CD4-positive, CD25-positive, alpha-beta regulatory T cell (primary cell): Measurements from ENCODE around the gene UBAP2. TPM values are rescaled to one million over a fixed set of nuclear protein-coding genes. Genes with fewer than 3 reads are reported as not detected.

Experiments
- ATAC-seq, 2 donors: fragments of 150-1000 bp; cut with Tn5 transposase; one replicate each; pipeline ENCODE4 v1.10.0; 2021; ENCODE audit warnings: low read depth in 2 of 2, moderate number of reproducible peaks in 2 of 2, moderate library complexity in 1 of 2
- DNase-seq, 3 donors: peaks; one replicate each; pipeline versions ENCODE4 v3.0.0 to v3.0.0-alpha.2; 2012 to 2022; ENCODE audit warnings: mixed read lengths in 1 of 3
- H3K27ac ChIP-seq: one replicate; pipeline ENCODE4 v1.7.0; 2013; ENCODE audit warnings: mild to moderate bottlenecking, low read length; ENCODE audit not compliant: insufficient read depth, poor library complexity, severe bottlenecking
- H3K27me3 ChIP-seq: one replicate; pipeline ENCODE4 v1.7.0; 2013; ENCODE audit warnings: low read length; ENCODE audit not compliant: control insufficient read depth, insufficient read depth
- H3K36me3 ChIP-seq: one replicate; pipeline ENCODE4 v1.7.0; 2013; ENCODE audit warnings: mild to moderate bottlenecking, low read length, moderate library complexity; ENCODE audit not compliant: control insufficient read depth, insufficient read depth
- H3K4me1 ChIP-seq: 2 replicates; pipeline ENCODE4 v1.7.0; 2013; ENCODE audit warnings: mild to moderate bottlenecking, low read length; ENCODE audit not compliant: insufficient read depth, control insufficient read depth, poor library complexity, severe bottlenecking
- H3K4me3 ChIP-seq: one replicate; pipeline ENCODE4 v1.7.0; 2013; ENCODE audit warnings: low read depth, mild to moderate bottlenecking, low read length, moderate library complexity
- H3K9me3 ChIP-seq, 2 experiments: 1 replicate in 1 of 2; 2 replicates in 1 of 2; pipeline ENCODE4 v1.7.0; 2013; ENCODE audit warnings: low read length in 2 of 2, mild to moderate bottlenecking in 1 of 2, moderate library complexity in 1 of 2; ENCODE audit not compliant: control insufficient read depth in 2 of 2
- H3K27ac Mint-ChIP-seq, 3 donors: one replicate each; pipeline ENCODE4 v1.8.0; 2020 to 2022; ENCODE audit warnings: mild to moderate bottlenecking in 3 of 3, mixed read lengths in 3 of 3, moderate library complexity in 2 of 3
- H3K27me3 Mint-ChIP-seq: one replicate; pipeline ENCODE4 v1.8.0; 2022; ENCODE audit warnings: mild to moderate bottlenecking, mixed read lengths
- H3K36me3 Mint-ChIP-seq: one replicate; pipeline ENCODE4 v1.8.0; 2020; ENCODE audit warnings: mixed read lengths
- H3K4me1 Mint-ChIP-seq, 4 donors: one replicate each; pipeline ENCODE4 v1.8.0; 2020 to 2022; ENCODE audit warnings: mixed read lengths in 4 of 4, mild to moderate bottlenecking in 1 of 4
- H3K4me3 Mint-ChIP-seq, 4 donors: one replicate each; pipeline ENCODE4 v1.8.0; 2020 to 2022; ENCODE audit warnings: mild to moderate bottlenecking in 4 of 4, mixed read lengths in 4 of 4, moderate library complexity in 3 of 4
- H3K9me3 Mint-ChIP-seq, 7 donors: one replicate each; pipeline ENCODE4 v1.8.0; 2020 to 2022; ENCODE audit warnings: mixed read lengths in 7 of 7, mild to moderate bottlenecking in 3 of 7, moderate library complexity in 2 of 7
- polyA plus RNA-seq, 4 donors: library from polyadenylated mRNA; unstranded; fragments of 300-500 nt; fragmentation: Illumina TruSeq; gene quantifications; one replicate each; pipeline ENCODE4 v1.2.3, GENCODE V29; 2021
- total RNA-seq: library from RNA; stranded (reverse); gene quantifications from one replicate; pipeline ENCODE4 v1.2.3, GENCODE V29; 2022

UBAP2 gene
- total and polyA plus RNA-seq, 5 donors from 2014 or later: 6.6 to 38.9 (median 9.4) TPM

GRCh38 chr9:33959725-33960124, 89.0 kb downstream of the UBAP2 start:
- Histone ChIP-seq H3K4me3 (no peak overlapping the region), H3K36me3 (peaks cover 27% of the 10 kb centered on the region), H3K4me1 (no peaks in the 10 kb centered on the region), H3K27ac (no peak overlapping the region), H3K27me3 (no peaks in the 10 kb centered on the region), H3K9me3 (no peaks in the 10 kb centered on the region)
- no peak overlapping the region for H3K27ac Mint-ChIP-seq
- no peak for ATAC-seq
- peaks cover 0 to 6% (median 0%) of the 10 kb centered on the region in 4 donors for H3K4me1 Mint-ChIP-seq
- H3K36me3 Mint-ChIP-seq: peaks cover 27% of the 10 kb centered on the region
- H3K9me3 Mint-ChIP-seq: no peaks in the 10 kb centered on the region
- H3K4me3 Mint-ChIP-seq: no peak overlapping the region
- DNase-seq: no peak
- no peaks in the 10 kb centered on the region for H3K27me3 Mint-ChIP-seq

GRCh38 chr9:33956544-33956943, 92.1 kb downstream of the UBAP2 start:
- ATAC-seq: no peak
- H3K27ac Mint-ChIP-seq: no peak overlapping the region
- peaks cover 30% of the 10 kb centered on the region for H3K36me3 Mint-ChIP-seq
- H3K27me3 Mint-ChIP-seq: no peaks in the 10 kb centered on the region
- H3K27ac ChIP-seq: no peak overlapping the region
- H3K4me3 ChIP-seq: no peak overlapping the region
- no peaks in the 10 kb centered on the region for H3K9me3 ChIP-seq
- no peaks in the 10 kb centered on the region for H3K27me3 ChIP-seq
- no peaks in the 10 kb centered on the region for H3K9me3 Mint-ChIP-seq
- no peaks in the 10 kb centered on the region for H3K4me1 Mint-ChIP-seq
- H3K36me3 ChIP-seq: peaks cover 38% of the 10 kb centered on the region
- no peaks in the 10 kb centered on the region for H3K4me1 ChIP-seq
- no peak for DNase-seq
- H3K4me3 Mint-ChIP-seq: no peak overlapping the region

GRCh38 chr9:33952066-33952465, 96.6 kb downstream of the UBAP2 start:
- peaks cover 38% of the 10 kb centered on the region for H3K36me3 ChIP-seq
- ATAC-seq (no peak), DNase-seq (no peak)
- H3K27ac ChIP-seq: no peak overlapping the region
- no peaks in the 10 kb centered on the region for H3K4me1 Mint-ChIP-seq
- H3K27me3 Mint-ChIP-seq: no peaks in the 10 kb centered on the region
- no peaks in the 10 kb centered on the region for H3K27me3 ChIP-seq
- H3K9me3 Mint-ChIP-seq: no peaks in the 10 kb centered on the region
- no peak overlapping the region for H3K27ac Mint-ChIP-seq
- peaks cover 36% of the 10 kb centered on the region for H3K36me3 Mint-ChIP-seq
- H3K4me1 ChIP-seq: no peaks in the 10 kb centered on the region
- no peak overlapping the region for H3K4me3 ChIP-seq
- H3K9me3 ChIP-seq: no peaks in the 10 kb centered on the region
- H3K4me3 Mint-ChIP-seq: no peak overlapping the region

GRCh38 chr9:33950371-33950770, 98.3 kb downstream of the UBAP2 start:
- no peak overlapping the region for H3K27ac Mint-ChIP-seq
- peaks cover 0 to 3% (median 0%) of the 10 kb centered on the region in 4 donors for H3K4me1 Mint-ChIP-seq
- no peak overlapping the region for H3K4me3 Mint-ChIP-seq
- no peaks in the 10 kb centered on the region for H3K9me3 Mint-ChIP-seq
- peaks cover 38% of the 10 kb centered on the region for H3K36me3 Mint-ChIP-seq
- no peak overlapping the region for H3K27ac ChIP-seq
- DNase-seq: no peak
- H3K27me3 Mint-ChIP-seq: no peaks in the 10 kb centered on the region
- H3K36me3 ChIP-seq: peaks cover 40% of the 10 kb centered on the region
- no peaks in the 10 kb centered on the region for H3K9me3 ChIP-seq
- H3K27me3 ChIP-seq: no peaks in the 10 kb centered on the region
- H3K4me3 ChIP-seq: no peak overlapping the region
- no peaks in the 10 kb centered on the region for H3K4me1 ChIP-seq
- no peak for ATAC-seq

GRCh38 chr9:33946779-33947535, 101.7 kb downstream of the UBAP2 start:
- H3K4me1 ChIP-seq: no peaks in the 10 kb centered on the region
- peaks cover 50% of the 10 kb centered on the region for H3K36me3 ChIP-seq
- Mint-ChIP-seq H3K27ac (peak overlapping the region in 2 of 3 donors; percentile 38 to 64), H3K27me3 (no peaks in the 10 kb centered on the region), H3K4me3 (no peak overlapping the region), H3K36me3 (peaks cover 49% of the 10 kb centered on the region), H3K4me1 (peaks cover 0 to 4% (median 0%) of the 10 kb centered on the region in 4 donors), H3K9me3 (no peaks in the 10 kb centered on the region)
- DNase-seq (no peak), ATAC-seq (no peak)
- H3K27ac ChIP-seq: no peak overlapping the region
- H3K9me3 ChIP-seq: no peaks in the 10 kb centered on the region
- H3K27me3 ChIP-seq: no peaks in the 10 kb centered on the region
- H3K4me3 ChIP-seq: no peak overlapping the region

- Mint-ChIP-seq H3K4me3 (no peak overlapping the region), H3K4me1 (peaks cover 0 to 9% (median 0%) of the 10 kb centered on the region in 4 donors), H3K27me3 (no peaks in the 10 kb centered on the region), H3K27ac (peak overlapping the region in 1 of 3 donors; percentile 29), H3K36me3 (peaks cover 47% of the 10 kb centered on the region), H3K9me3 (no peaks in the 10 kb centered on the region)
- Histone ChIP-seq H3K4me3 (no peak overlapping the region), H3K27ac (no peak overlapping the region), H3K27me3 (no peaks in the 10 kb centered on the region), H3K9me3 (no peaks in the 10 kb centered on the region), H3K4me1 (no peaks in the 10 kb centered on the region), H3K36me3 (peaks cover 66% of the 10 kb centered on the region)
- no peak for ATAC-seq
- DNase-seq: no peak
Measured at GRCh38 chr9:33943389-33943788, 105.3 kb downstream of the UBAP2 start.

GRCh38 chr9:33942471-33943083, 106.1 kb downstream of the UBAP2 start:
- peaks cover 60% of the 10 kb centered on the region for H3K36me3 ChIP-seq
- Mint-ChIP-seq H3K36me3 (peaks cover 41% of the 10 kb centered on the region), H3K4me3 (no peak overlapping the region), H3K4me1 (peaks cover 0 to 9% (median 0%) of the 10 kb centered on the region in 4 donors), H3K27ac (peak overlapping the region in 1 of 3 donors; percentile 29), H3K9me3 (no peaks in the 10 kb centered on the region), H3K27me3 (no peaks in the 10 kb centered on the region)
- H3K27ac ChIP-seq: no peak overlapping the region
- H3K4me3 ChIP-seq: no peak overlapping the region
- H3K4me1 ChIP-seq: no peaks in the 10 kb centered on the region
- no peak for DNase-seq
- H3K27me3 ChIP-seq: no peaks in the 10 kb centered on the region
- no peaks in the 10 kb centered on the region for H3K9me3 ChIP-seq
- no peak for ATAC-seq
